Right lobe of liver (tissue), 4 donors: Measurements from ENCODE around the gene OPCML.

Experiments used
- CTCF ChIP-seq, 4 donors: fragments of 200-600 bp in 3 of 4; fragments of 450-650 bp in 1 of 4; IDR thresholded peaks; one replicate each; pipeline versions ENCODE4 v1.5.1 to v1.8.0; 2016 to 2022; ENCODE audit warnings: antibody characterized with exemption in 4 of 4, mild to moderate bottlenecking in 2 of 4
- POLR2A ChIP-seq: fragments of 450-650 bp; IDR thresholded peaks from one replicate; pipeline ENCODE4 v1.6.1; 2017; ENCODE audit warnings: antibody characterized with exemption, mild to moderate bottlenecking
- donor health status: DM: no; HTN: no; CAD: no.
- donor health status: DM: no; HTN: no; CAD: no.
- donor health status: DM: no; HTN: yes; CAD: no.

- TF ChIP-seq POLR2A (no peak), CTCF (IDR thresholded peaks at IDR 0.05) (no peak)
Measured at GRCh38 chr11:133048270-133048669, 484.0 kb downstream of the OPCML start.
